Islet of Langerhans (tissue), 1 donor: Measurements from ENCODE around the gene UBAP2L.

Source experiments
- FAIRE-seq: peaks from one replicate; lab custom pipeline; 2011; peaks lifted over from hg19 to GRCh38; lab: Jason Lieb, UNC

Gene UBAP2L, protein sequence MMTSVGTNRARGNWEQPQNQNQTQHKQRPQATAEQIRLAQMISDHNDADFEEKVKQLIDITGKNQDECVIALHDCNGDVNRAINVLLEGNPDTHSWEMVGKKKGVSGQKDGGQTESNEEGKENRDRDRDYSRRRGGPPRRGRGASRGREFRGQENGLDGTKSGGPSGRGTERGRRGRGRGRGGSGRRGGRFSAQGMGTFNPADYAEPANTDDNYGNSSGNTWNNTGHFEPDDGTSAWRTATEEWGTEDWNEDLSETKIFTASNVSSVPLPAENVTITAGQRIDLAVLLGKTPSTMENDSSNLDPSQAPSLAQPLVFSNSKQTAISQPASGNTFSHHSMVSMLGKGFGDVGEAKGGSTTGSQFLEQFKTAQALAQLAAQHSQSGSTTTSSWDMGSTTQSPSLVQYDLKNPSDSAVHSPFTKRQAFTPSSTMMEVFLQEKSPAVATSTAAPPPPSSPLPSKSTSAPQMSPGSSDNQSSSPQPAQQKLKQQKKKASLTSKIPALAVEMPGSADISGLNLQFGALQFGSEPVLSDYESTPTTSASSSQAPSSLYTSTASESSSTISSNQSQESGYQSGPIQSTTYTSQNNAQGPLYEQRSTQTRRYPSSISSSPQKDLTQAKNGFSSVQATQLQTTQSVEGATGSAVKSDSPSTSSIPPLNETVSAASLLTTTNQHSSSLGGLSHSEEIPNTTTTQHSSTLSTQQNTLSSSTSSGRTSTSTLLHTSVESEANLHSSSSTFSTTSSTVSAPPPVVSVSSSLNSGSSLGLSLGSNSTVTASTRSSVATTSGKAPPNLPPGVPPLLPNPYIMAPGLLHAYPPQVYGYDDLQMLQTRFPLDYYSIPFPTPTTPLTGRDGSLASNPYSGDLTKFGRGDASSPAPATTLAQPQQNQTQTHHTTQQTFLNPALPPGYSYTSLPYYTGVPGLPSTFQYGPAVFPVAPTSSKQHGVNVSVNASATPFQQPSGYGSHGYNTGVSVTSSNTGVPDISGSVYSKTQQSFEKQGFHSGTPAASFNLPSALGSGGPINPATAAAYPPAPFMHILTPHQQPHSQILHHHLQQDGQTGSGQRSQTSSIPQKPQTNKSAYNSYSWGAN

DNA sequence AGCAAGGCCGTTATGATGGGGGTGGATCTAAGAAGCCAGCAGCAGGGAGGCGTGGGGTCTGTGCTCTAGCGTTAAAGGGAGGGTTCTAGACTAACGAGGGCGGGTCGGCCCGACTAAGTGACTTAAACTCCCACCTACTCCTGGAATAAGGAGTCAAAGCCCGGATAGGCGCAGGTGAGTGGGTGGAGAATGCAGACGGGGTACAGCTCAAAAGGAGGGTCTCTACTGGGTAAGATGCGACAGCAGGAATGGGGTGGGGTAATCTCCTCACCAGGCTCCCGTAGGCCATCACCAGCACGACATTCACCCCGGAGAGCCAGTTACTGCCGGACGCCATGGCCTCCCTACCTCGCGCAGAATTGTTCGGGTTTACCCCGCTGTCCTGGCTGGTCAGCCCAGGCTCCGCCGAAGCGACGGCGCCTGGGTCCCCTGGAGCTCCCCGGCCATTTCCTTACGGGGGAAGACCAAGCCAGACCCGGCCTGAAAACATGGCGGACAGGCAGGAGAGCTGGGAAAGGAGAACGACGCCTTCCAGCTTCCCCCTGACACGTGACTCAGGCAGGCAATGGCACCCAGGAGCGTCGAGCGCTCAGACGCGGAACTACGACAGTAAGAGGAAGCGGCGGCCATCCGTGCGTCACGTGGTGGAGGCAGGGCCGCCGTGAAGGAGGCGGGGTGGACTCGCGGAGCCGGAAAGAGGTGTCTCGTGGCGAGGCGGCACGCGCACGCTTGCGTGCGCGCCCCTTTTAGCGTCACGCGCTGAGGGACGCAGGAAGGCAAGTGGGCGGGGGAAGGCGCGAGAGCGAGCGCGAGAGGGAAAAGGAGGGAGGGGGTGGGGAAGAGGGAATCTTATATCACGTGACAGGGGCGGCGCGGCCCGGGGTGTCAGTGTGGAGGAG lies at the start of gene UBAP2L:
Gene UBAP2L, plus strand, starts transcription at position 885 of the 899 bp plus-strand sequence. CDS start 4,169 bp downstream, outside the sequence.
- peak; percentile 41 for FAIRE-seq

DNA sequence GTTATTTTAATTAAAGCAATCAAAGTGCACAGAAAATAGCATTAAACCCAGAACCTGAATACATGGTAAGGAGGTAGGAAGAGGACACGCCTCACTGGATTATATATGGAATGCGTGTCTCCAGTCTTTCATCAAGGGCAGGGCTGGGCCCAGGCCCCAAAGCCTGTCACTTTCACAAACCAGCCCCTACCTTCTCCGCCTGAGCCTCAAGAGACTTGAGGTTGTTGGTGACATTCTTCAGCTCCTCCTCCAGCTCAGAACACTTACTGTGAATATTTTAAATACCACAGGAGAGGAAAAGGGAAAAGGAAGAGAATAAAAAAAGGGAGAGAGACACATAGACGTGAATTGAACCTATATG lies 49.6 kb upstream of the UBAP2L start:
- FAIRE-seq: no peak

DNA sequence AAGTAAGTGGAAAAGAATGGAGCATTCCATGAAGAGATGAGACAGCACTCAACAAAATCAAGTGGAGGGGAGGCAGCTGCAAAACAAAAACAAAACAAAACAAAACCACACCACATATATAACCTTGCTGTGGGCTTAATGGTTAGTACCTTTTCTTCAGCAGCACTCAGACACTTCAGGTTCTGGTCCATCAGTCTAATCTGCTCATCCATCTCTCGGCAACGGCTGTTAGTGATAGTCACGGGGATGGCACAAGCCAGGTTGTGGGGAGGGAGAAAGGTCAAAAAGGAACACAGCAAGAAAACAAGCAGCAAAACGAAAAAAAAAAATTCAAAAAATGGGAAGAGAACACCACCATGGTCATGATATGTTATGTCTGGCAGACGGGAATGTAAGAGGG lies 48.9 kb upstream of the UBAP2L start:
- FAIRE-seq: peak; percentile 94

DNA sequence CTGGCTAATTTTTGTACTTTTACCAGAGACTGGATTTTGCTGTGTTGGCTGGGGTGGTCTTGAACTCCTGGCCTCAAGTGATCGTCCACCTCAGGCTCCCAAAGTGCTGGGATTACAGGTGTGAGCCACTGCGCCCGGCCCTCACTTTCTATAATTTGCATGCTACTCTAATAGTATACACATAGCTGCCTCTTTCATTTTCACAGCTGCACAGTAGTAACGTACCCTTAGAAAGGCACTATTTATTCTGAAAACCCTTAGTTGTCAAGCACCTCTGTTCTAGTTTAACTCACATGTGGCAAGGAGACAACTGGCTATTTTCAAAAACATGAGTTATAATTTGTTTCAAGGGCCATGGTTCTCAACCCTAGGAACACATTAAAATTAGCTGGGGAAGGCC lies 46.1 kb upstream of the UBAP2L start:
- no peak for FAIRE-seq

DNA sequence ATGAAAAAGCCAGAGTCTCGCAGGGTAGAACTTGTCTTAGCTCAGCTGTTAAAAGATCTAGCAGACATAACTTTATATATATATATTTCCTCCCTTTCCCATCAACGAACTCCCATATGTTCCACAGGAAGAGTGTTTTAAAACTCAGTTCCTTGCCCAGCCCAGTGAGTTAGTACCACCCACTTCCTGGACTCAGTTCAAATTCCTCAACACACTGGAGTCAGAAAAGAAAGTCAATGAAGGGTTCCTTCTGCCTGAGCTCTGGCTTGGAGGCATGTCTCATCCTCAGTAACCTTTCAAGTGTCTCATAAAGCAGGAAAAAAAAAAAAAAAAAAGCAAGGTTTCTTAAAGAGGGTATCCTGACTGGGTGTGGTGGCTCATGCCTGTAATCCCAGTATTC lies 44.4 kb upstream of the UBAP2L start:
- no peak for FAIRE-seq

DNA sequence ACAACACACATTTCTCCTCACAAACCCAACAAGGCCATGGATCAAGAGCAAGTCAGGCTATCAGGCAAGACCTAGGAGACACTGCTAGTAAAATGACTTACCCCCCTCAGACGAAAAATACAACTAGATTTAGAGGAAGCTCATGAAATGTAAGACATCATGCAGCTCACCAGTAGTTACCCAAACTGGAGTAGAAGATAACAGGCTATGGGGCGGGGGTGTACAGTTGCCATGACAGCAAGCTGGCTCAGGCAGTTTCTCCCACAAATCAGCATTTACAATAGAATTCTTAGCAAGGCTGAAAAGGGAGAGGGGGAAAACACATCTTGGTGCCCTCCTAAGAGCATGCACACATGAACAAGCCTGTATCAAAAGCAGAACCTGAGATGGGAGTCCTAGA lies 42.7 kb upstream of the UBAP2L start:
- FAIRE-seq: no peak

DNA sequence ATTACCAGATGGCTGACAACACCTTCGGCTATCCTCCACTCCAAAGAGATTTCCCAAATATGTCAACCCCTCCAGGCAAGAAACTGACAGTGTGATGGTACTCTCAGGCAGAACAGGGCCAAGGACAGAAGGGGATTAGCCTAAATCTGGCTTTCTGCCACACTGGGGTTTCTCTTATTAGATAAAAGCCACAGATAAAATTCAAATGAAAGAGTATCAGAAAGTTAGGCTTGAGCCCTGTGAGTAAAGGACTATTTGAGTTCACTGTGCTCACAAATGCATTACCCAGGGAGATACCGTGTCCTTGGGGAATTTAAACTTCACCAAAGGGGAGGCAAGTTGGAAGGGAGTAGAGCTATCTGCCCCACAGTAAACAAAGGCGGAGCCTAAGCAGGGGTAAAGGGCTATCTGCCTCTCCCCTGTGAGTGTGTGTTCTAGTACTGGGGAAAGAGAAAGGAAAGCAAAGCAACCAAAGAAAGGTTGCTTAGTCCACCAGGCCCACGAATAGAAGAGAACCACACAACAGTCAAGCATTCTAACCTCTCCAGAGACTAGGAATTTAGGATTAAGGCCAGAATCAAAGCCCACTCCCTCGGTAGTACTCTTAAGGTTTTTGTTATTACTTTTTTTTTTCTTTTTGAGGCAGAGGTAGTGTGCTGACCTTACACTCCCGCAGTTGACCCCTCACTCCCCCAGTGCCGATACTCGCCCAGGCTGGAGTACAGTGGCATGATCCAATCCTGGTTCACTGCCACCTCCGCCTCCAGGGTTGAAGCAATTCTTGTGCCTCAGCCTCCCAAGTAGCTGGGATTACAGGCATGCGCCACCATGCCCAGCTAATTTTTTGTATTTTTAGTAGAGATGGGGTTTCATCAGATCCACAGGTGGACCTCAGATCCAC lies 41.6 kb upstream of the UBAP2L start:
- no peak for FAIRE-seq

DNA sequence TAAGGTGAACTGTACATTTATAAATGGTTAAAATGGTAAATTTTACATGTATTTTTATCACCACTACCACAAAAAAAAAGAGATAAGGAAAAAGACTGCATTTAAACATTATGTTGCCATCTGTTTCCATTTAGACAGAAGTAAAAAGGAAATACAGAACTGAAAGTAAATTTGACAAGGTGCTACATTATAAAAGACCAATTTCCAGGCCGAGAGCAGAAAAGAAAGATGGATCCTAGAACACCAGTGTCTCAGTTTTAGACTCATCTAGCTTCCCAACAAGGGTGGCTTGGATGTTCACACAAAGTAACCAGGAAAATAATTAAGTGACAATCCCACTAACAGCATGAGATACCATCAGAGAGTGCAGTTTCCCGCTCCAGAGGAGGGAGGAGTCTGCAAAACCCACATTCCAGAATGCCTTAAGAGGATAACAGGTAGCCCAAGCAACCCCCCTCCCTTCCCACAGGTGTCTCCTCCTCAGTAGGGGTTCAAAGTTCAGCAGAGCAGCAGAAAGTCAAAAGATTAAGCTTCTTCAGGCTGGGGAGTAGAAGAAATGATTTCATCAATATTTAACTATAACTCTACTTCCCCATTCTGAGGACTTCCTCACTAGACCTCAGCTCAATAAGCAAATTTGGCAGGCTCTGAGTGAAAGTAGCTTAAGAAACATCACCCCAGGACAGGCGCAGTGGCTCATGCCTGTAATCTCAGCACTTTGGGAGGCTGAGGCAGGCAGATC lies 40.6 kb upstream of the UBAP2L start:
- no peak for FAIRE-seq

DNA sequence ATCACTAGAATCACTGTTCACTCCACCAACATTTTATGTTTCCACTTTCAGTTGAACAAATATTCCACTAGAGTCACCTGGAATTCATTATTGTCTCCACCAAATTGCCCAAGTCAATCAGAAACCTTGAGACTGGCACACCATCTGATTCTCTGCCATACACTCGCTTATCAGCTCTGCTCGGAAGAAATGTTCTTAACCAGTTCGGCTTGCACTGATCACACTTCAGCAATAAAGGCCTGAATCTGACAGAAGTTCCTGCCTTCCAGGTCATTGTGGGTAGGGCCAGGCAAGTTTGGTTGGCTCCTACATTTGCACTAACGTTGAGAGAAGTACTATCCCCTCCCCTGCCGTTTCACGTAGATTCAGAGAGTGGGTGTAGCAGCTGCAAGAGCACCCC lies 38.8 kb upstream of the UBAP2L start:
- FAIRE-seq: no peak

DNA sequence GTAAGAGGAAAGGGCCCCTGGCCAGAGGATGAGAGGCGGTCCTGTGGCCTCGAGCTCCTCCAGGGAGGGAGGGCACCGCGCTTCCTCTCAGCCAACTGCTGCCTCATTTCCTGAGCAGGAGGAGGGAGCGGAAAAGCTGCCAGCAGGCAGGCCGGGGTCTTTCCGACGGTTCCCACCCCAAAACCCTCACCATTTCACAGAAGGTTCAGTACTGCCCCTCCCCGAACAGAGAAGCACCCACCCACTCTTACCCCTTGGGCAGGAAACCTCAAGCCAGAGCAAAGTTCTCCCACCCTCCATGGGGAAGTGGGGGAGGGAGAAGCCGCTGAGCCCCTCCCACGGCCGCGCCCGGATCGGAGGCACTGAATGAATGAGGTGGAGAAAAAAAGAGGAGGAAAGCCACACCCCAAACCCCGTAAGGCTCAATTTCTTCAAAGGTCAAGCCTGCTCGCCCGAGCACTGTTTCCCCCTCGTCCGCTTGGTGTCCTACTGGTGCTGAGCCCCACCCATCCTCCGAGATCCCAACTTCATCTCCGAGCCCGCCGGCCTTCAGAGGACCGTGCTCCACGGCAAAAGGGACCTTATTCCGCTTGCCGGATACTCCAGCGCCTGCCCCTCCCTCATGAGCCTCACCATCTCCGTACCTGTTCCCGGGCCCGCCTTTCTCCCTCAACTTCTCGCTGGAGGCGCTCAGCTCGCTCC lies 38.3 kb upstream of the UBAP2L start:
- no peak for FAIRE-seq

DNA sequence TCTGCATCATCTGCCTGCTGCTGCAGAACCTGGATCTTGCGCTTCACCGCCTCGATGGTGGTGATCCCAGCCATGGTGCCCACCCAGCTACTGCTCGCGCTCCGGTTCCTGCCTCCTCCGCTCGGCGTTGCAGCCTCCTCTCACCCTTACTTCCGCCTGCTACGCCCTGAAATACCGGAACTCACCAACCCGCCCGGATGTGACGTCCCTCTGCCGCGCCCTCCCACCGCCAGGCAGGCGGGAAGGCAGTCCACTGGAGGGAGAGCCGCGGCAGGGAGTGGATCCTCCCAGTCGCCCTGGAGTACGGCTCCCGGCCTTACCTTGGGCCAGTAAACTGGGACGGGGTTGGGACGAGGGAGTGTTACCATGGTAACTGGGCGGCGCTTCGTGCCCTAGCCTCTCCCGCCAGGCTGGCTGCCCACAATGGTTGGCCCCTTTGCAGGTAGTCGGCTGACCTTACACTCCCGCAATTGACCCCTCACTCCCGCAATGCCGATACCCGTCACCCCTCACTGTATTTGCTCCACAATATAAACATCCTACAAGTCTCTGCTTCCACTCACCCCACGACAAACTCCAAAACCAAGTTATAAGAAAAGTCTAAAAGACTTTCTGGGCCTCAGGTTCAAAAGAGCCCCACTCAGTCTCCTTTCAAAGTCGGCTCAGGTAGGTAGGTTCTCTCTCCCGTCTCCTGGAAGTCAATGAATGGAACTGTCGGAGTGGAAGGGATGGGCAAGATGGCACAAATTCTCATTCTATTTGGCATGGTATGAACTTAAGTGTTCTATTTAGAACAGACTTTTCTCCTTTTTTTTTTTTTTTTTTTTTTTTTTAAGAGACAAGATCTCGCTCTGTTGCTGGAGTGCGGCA lies 37.5 kb upstream of the UBAP2L start:
- no peak for FAIRE-seq

DNA sequence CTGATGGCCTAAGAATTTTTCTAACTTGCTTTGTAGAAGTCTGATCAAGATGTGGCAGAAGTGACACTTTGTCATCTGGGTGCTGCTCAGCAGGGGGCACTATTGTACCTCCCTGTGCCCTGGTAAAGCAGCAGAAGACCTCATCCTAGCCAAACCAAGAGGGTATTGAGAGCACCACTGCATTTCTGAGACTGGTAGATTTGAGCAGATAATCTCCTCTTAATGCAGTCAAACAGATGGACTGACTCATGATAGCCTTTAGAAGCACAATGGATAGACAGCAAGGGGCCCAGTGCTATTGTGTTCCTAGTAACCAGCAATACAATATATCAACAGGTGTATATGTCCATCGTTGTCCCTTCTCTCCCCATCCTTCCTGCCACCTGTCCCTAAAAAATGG lies 34.6 kb upstream of the UBAP2L start:
- no peak for FAIRE-seq

DNA sequence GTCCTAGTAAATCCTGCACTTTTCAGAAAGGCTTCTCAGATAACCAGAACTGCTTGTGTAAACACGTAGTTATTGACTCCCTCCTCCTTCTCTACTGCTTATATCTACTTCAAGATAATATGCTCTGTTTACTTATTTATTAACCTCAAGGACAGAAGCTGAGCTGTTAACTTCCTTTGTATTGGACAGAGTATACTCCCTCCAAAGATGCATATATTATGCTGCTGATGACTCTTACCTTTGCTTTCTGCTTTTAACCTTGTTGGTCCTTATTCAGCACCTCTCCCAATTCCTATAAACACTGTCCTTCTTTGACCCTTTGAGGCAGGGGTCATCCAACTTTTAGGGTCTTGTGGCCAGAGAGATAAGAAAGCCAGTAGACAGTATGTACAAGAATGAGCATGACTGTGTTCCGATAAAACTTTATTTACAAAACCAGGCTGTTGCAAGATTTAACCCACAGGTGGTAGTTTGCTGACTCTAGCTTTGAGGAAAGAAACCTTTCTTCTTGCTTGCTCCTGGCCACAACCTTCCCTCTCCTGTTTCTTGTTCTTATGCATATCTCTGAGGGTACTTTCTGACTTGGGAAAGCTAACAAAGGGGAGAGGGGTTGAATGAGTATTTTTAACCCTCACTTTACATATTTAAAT lies 33.8 kb upstream of the UBAP2L start:
- no peak for FAIRE-seq

DNA sequence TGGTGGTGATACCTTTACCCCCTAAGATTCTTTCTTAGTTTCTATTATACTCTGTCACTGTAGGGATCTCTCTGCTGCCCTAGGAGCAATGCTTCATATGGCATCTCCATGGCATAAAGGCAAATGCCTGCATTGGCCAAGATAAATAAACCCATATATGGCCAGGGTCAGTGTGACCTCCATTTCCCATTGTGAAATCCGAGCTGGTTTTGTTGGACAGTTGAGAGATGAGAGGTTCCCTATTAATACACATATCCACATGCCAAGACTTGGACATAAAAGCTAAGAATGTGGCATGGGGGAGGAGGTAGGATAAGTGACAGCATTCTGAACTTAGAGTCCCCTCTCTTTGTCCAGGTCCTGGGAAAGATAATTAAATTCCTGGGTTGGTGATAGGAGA lies 30.2 kb upstream of the UBAP2L start:
- FAIRE-seq: no peak

DNA sequence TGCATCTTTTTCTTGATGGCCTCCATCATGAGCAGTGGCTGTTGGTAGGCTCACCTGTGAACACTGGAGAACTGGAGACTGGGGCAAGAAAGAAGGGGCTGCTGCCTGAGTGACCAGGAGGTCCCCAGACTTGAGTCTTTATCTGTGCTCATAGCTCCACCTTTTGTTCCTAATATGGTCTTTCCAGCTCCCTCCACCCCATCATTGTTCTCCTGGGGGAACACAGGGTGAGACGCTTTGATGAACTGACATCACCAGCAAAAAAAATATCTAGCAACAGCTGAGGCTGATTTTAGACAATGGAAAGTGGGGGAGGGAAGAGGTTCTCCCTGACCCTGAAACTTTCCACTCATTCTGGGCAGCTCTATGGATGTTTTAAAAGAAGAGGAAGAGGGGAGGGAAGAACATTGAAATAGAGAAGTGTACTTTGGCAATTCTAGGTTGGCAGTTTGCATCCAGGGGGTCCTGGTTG lies 28.7 kb upstream of the UBAP2L start, which contains the start of gene TPM3:
Gene TPM3, minus strand, starts transcription at position 111 of the 472 bp plus-strand sequence. Its CDS starts 82 bp downstream, at position 29.
- no peak for FAIRE-seq

DNA sequence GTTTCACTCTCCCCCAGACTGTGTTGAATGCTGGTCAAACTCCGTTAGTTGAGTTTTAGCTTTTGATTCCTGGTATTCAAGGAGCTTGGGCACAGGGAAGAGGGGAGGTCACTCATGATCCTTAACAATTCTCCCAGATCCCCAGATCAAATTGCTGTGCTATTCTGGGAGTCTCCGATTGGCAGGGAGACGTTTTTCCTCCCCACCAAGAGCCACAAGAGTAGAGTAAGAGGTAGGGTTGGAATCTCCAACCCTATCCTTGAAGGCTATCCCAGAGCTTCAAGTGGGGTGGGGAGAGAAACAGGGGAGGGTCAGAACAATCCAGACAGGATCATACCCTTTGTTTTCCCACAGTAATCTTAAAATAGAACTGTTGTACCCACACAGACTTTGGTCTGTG lies 28.3 kb upstream of the UBAP2L start:
- FAIRE-seq: no peak

DNA sequence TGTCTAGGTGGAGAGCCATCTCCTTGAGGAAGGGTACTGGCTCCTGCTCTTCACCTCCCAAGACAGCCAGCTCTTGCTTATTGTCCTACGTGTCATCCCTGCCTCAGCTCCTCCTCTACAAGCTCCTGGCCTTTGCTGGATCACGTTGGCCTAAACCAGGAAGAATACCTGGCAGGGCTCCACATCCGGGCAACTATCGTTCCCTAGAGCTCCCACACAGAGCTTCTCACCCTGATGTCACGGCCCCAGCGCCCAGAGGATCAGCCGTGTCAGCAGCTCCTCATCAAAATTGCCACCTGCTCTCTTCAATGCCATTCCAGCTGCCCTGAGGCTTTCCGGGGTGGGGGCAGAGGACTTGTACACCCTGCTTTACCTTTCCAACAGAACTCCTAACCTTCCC lies 26.9 kb upstream of the UBAP2L start:
- FAIRE-seq: no peak
